ENCODE results near the gene CBLC. TPM values are rescaled to one million over a fixed set of nuclear protein-coding genes. Genes with fewer than 3 reads are reported as not detected.

The CBLC gene, protein sequence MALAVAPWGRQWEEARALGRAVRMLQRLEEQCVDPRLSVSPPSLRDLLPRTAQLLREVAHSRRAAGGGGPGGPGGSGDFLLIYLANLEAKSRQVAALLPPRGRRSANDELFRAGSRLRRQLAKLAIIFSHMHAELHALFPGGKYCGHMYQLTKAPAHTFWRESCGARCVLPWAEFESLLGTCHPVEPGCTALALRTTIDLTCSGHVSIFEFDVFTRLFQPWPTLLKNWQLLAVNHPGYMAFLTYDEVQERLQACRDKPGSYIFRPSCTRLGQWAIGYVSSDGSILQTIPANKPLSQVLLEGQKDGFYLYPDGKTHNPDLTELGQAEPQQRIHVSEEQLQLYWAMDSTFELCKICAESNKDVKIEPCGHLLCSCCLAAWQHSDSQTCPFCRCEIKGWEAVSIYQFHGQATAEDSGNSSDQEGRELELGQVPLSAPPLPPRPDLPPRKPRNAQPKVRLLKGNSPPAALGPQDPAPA
- polyA plus RNA-seq (ENCODE audit: insufficient read length in 4 of 4), result 1 to 10 TPM in 3 of 4 donors, under 1 TPM in 1; 0.25 to 7.9 (median 6.0) TPM

- DNase-seq (ENCODE audit: low read depth in 4 of 4, low spot score in 3 of 4), result no peak
Observed at GRCh38 chr19:44777715-44778347, at the start of gene CBLC. Gene CBLC, plus strand, starts transcription at chr19:44777890. Its CDS starts 42 bp downstream, at chr19:44777932.

DNA sequence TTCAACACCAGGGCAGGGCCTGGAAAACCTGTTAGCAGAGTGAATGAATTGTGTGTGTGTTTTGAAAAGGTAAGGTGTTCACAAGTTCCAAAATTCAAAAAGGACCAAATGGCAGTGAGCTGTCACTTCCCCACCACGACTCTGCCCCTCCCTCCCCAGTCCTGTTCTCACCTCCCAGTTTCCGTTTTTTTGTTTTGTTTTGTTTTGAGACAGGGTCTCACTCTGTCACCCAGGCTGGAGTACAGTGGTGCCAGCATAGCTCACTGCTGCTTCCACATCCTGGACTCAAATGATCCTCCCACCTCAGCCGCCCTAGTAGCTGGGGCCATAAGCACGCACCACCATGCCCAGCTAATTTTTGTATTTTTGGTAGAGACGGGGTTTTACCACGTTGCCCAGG, 49.5 kb upstream of the CBLC start:
- no peak for DNase-seq (ENCODE audit: low read depth in 4 of 4, low spot score in 3 of 4)

GRCh38 chr19:44729516-44730033, 48.1 kb upstream of the CBLC start:
- DNase-seq (ENCODE audit: low read depth in 4 of 4, low spot score in 3 of 4), result no peak

- DNase-seq (ENCODE audit: low read depth in 4 of 4, low spot score in 3 of 4), result no peak
Observed at GRCh38 chr19:44731081-44731480, 46.6 kb upstream of the CBLC start.

DNA sequence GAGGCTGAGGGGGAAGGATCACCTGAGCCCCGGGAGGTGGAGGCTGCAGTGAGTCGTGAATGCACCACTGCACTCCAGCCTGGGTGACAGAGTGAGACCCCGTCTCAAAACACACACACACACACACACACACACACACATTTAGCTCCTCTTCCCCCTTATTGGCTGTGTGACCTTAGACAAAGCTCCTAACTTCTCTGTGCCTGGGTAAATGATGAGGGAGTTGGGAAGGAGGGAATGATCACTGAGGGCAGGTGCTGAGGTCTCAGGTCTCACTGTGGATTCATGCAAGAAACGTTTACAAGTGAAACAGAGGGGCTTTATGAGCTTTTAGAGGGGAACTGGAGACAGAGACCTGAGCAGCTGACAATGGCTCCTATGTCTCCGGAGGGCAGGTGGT, 46.1 kb upstream of the CBLC start:
- DNase-seq (ENCODE audit: low read depth in 4 of 4, low spot score in 3 of 4), result no peak

GRCh38 chr19:44732235-44733014, 45.3 kb upstream of the CBLC start:
- no peak for DNase-seq (ENCODE audit: low read depth in 4 of 4, low spot score in 3 of 4)

GRCh38 chr19:44734357-44734756, 43.3 kb upstream of the CBLC start:
- no peak for DNase-seq (ENCODE audit: low read depth in 4 of 4, low spot score in 3 of 4)

DNA sequence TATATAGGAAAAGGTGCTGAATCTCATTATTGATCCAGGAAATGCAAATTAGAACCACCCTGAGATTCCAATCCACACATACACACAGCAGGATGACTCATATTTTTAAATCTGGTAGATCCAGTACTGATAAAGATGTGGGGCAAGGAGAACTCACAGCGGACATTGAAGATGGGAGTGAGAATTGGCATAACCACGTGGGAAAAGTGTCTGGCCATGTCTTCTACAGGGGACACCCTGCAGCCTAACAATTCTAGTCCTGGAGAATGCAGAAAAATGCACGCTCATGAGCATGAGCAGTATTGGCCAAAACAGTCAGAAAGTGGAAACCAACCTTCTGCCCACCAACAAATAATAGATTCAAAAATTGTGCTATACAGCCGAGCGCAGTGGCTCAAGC, 42.7 kb upstream of the CBLC start:
- no peak for DNase-seq (ENCODE audit: low read depth in 4 of 4, low spot score in 3 of 4)

- no peak for DNase-seq (ENCODE audit: low read depth in 4 of 4, low spot score in 3 of 4)
Observed at GRCh38 chr19:44737238-44738071, 40.2 kb upstream of the CBLC start.

- no peak for DNase-seq (ENCODE audit: low read depth in 4 of 4, low spot score in 3 of 4)
Observed at GRCh38 chr19:44738136-44738535, 39.6 kb upstream of the CBLC start.

DNA sequence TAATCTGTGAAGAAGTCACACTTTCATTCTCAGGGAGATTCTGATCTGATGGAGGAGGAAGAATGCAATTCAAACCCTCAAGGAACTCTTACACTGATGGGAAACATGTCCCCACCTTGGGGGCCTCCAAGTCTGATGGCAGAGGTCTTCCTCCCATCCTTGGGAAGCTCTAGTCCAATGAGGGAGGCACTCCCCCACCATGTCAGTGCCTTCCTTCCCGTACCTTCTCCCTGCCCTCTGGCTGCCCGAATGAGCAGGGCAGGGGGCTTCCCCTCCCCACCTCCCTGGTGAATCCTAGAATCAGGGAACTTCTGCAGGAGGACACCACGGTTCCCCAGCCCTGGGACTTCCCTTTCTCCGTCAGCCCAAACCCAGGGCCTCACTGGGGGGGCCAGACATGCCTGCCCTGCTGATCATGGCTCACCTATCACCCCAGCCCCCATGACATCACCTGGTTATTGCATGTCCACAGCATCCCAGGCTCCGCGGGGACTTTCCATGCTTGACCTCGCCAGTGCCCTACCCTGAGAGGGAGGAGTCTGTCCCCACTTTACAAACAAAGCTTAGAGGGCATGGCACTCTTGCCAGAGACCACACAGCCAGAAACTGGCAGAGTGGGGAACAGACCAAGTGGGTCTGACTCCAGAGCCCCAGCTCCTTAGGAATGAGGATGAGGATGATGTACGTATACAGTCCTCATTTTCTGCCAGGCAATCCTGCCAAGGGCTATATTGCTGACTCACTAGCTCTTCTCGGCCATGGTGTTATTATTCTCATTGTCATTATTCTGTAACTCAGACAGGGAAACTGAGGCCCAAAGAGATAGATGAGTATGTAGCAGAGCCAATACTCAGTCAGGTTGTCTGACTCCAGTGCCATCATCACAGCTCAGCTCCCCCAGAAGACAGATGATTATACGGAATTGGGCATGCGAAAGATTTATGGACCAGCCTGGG, 38.8 kb upstream of the CBLC start:
- DNase-seq (ENCODE audit: low read depth in 4 of 4, low spot score in 3 of 4), result no peak

- no peak for DNase-seq (ENCODE audit: low read depth in 4 of 4, low spot score in 3 of 4)
Observed at GRCh38 chr19:44740351-44740824, 37.3 kb upstream of the CBLC start.

DNA sequence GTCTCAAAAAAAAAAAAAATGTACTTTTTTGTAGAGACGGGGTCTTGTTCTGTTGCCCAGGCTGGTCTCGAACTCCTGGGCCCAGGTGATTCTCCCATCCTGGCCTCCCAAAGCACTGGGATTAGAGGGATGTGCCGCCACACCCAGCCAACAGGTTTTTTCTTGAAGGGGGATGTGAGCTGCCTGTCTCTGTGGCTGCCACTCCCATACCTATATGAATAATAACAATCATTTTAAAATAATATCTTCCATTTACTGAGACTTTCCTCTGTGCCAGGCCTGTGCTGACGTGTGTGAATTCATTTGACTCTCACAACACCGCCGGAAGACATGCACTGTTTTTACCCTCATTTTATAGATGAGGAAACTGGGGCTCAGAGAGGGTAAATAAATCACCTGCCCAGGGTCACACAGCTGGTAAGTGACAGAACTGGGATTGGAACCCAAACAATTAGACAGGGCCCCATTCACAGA, 36.4 kb upstream of the CBLC start:
- DNase-seq (ENCODE audit: low read depth in 4 of 4, low spot score in 3 of 4), result no peak

GRCh38 chr19:44741841-44742329, 35.8 kb upstream of the CBLC start:
- DNase-seq (ENCODE audit: low read depth in 4 of 4, low spot score in 3 of 4), result no peak

- no peak for DNase-seq (ENCODE audit: low read depth in 4 of 4, low spot score in 3 of 4)
Observed at GRCh38 chr19:44742330-44743061, 35.2 kb upstream of the CBLC start.

GRCh38 chr19:44744871-44745332, 32.8 kb upstream of the CBLC start:
- no peak for DNase-seq (ENCODE audit: low read depth in 4 of 4, low spot score in 3 of 4)

- DNase-seq (ENCODE audit: low read depth in 4 of 4, low spot score in 3 of 4), result no peak
Observed at GRCh38 chr19:44745341-44745831, 32.3 kb upstream of the CBLC start.
